Small intestine (tissue), 7 donors: ENCODE measurements around the gene SMOC1. TPM values are rescaled to one million over a fixed set of nuclear protein-coding genes. Genes with fewer than 3 reads are reported as not detected.
A peak's percentile ranks its signal among the peaks of the same experiment; 100 is the strongest.

ENCODE experiments used
- DNase-seq, 2 donors: peaks; one replicate each; pipeline versions ENCODE4 v3.0.0 to v3.0.0-alpha.2; 2013
- FAIRE-seq: peaks from 2 replicates; lab custom pipeline; 2012; peaks lifted over from hg19 to GRCh38; lab: Jason Lieb, UNC
- H3K27ac ChIP-seq, 3 donors: one replicate each; pipeline ENCODE4 v1.5.1; 2013; ENCODE audit warnings: low read length in 2 of 3, mild to moderate bottlenecking in 2 of 3, control low read depth in 1 of 3, inconsistent platforms in 1 of 3, low read depth in 1 of 3, moderate library complexity in 1 of 3
- H3K27me3 ChIP-seq, 3 donors: one replicate each; pipeline ENCODE4 v1.6.1; 2013; ENCODE audit warnings: low read length in 3 of 3, inconsistent platforms in 1 of 3; ENCODE audit not compliant: control insufficient read depth in 3 of 3, insufficient read depth in 3 of 3
- H3K36me3 ChIP-seq, 3 donors: one replicate each; pipeline ENCODE4 v1.6.1; 2013; ENCODE audit warnings: low read length in 3 of 3, inconsistent platforms in 1 of 3, low read depth in 1 of 3, mild to moderate bottlenecking in 1 of 3, moderate library complexity in 1 of 3; ENCODE audit not compliant: control insufficient read depth in 3 of 3, insufficient read depth in 2 of 3
- H3K4me1 ChIP-seq, 3 donors: one replicate each; pipeline ENCODE4 v1.6.1; 2013; ENCODE audit warnings: low read length in 2 of 3, inconsistent platforms in 1 of 3, low read depth in 1 of 3, mild to moderate bottlenecking in 1 of 3, moderate library complexity in 1 of 3; ENCODE audit not compliant: control insufficient read depth in 3 of 3, insufficient read depth in 2 of 3
- H3K4me3 ChIP-seq, 3 donors: one replicate each; pipeline ENCODE4 v1.5.1; 2013; ENCODE audit warnings: low read length in 3 of 3, control low read depth in 1 of 3, inconsistent platforms in 1 of 3, low read depth in 1 of 3, mild to moderate bottlenecking in 1 of 3, moderate library complexity in 1 of 3
- H3K9me3 ChIP-seq, 2 donors: one replicate each; pipeline ENCODE4 v1.6.1; 2013; ENCODE audit warnings: low read depth in 1 of 2, low read length in 1 of 2; ENCODE audit not compliant: control insufficient read depth in 2 of 2, insufficient read depth in 1 of 2
- WGBS, 3 donors: extraction: QIAGEN DNeasy Blood & Tissue Kit; methylation state at CpG; one replicate each; pipeline ENCODE4 v1.1.7; 2013; 5-methylcytosine and 5-hydroxymethylcytosine counted together
- polyA plus RNA-seq, 4 donors: library from polyadenylated mRNA; stranded (reverse) in 3 of 4; unstranded in 1 of 4; fragments of 200-250 nt in 3 of 4; fragments of 120-200 nt in 1 of 4; gene quantifications; one replicate each; pipeline versions ENCODE4 v1.2.1 to v1.2.3, GENCODE V29; 2013
- donor health status: healthy with polysubstance abuse.
- donor health status: control.
- donor health status: control.
- donor health status: Bipolar disorder and iron deficiency.
- donor health status: healthy.

Gene SMOC1
- polyA plus RNA-seq, 4 donors: 0.94 to 3.5 (median 1.9) TPM; not detected in 1

- no peaks in the 10 kb centered on the region for H3K36me3 ChIP-seq
- H3K27me3 ChIP-seq: peaks cover 0 to 5% (median 0%) of the 10 kb centered on the region in 3 donors
- FAIRE-seq (no peak), DNase-seq (no peak)
- H3K9me3 ChIP-seq: no peaks in the 10 kb centered on the region
- 54 to 78% (median 66%) methylated on average over 3 of the region's 3 CpGs for WGBS, 3 donors
- H3K27ac ChIP-seq: no peak overlapping the region
- H3K4me3 ChIP-seq: no peak overlapping the region
- H3K4me1 ChIP-seq: peaks cover 0 to 11% (median 0%) of the 10 kb centered on the region in 3 donors
Measured at GRCh38 chr14:69989622-69990021, 110.4 kb downstream of the SMOC1 start.

GRCh38 chr14:69990323-69990722, 111.1 kb downstream of the SMOC1 start:
- Histone ChIP-seq H3K4me3 (no peak overlapping the region), H3K36me3 (no peaks in the 10 kb centered on the region), H3K4me1 (peaks cover 0 to 11% (median 0%) of the 10 kb centered on the region in 3 donors), H3K9me3 (no peaks in the 10 kb centered on the region), H3K27ac (no peak overlapping the region), H3K27me3 (peaks cover 0 to 5% (median 0%) of the 10 kb centered on the region in 3 donors)
- DNase-seq (no peak), FAIRE-seq (no peak)

GRCh38 chr14:69991422-69991821, 112.2 kb downstream of the SMOC1 start:
- Histone ChIP-seq H3K4me1 (peaks cover 0 to 11% (median 0%) of the 10 kb centered on the region in 3 donors), H3K9me3 (no peaks in the 10 kb centered on the region), H3K27ac (no peak overlapping the region), H3K4me3 (no peak overlapping the region), H3K27me3 (peaks cover 0 to 5% (median 0%) of the 10 kb centered on the region in 3 donors), H3K36me3 (no peaks in the 10 kb centered on the region)
- peak; percentile 33 to 42 for DNase-seq
- FAIRE-seq: no peak

GRCh38 chr14:69992564-69992963, 113.3 kb downstream of the SMOC1 start:
- FAIRE-seq (no peak), DNase-seq (no peak)
- no peaks in the 10 kb centered on the region for H3K36me3 ChIP-seq
- H3K4me1 ChIP-seq: peaks cover 0 to 11% (median 0%) of the 10 kb centered on the region in 3 donors
- no peaks in the 10 kb centered on the region for H3K9me3 ChIP-seq
- no peak overlapping the region for H3K27ac ChIP-seq
- H3K27me3 ChIP-seq: peaks cover 0 to 5% (median 0%) of the 10 kb centered on the region in 3 donors
- no peak overlapping the region for H3K4me3 ChIP-seq
- WGBS, 3 donors: 65 to 88% (median 79%) methylated on average over 3 of the region's 3 CpGs

- DNase-seq (no peak), FAIRE-seq (no peak)
- H3K4me3 ChIP-seq: no peak overlapping the region
- no peak overlapping the region for H3K27ac ChIP-seq
- H3K4me1 ChIP-seq: peaks cover 0 to 11% (median 0%) of the 10 kb centered on the region in 3 donors
- no peaks in the 10 kb centered on the region for H3K9me3 ChIP-seq
- WGBS, 3 donors: 78 to 87% (median 81%) methylated on average over 2 of the region's 2 CpGs
- H3K36me3 ChIP-seq: no peaks in the 10 kb centered on the region
- H3K27me3 ChIP-seq: peaks cover 0 to 5% (median 0%) of the 10 kb centered on the region in 3 donors
Measured at GRCh38 chr14:69993326-69993725, 114.1 kb downstream of the SMOC1 start.

- Histone ChIP-seq H3K4me1 (peaks cover 0 to 11% (median 0%) of the 10 kb centered on the region in 3 donors), H3K36me3 (no peaks in the 10 kb centered on the region), H3K27me3 (peaks cover 0 to 5% (median 0%) of the 10 kb centered on the region in 3 donors), H3K27ac (no peak overlapping the region), H3K9me3 (no peaks in the 10 kb centered on the region), H3K4me3 (no peak overlapping the region)
- WGBS, 3 donors: 52 to 83% (median 63%) methylated on average over 4 of the region's 4 CpGs
- no peak for DNase-seq
- no peak for FAIRE-seq
Measured at GRCh38 chr14:69994002-69994401, 114.8 kb downstream of the SMOC1 start.

GRCh38 chr14:69996216-69996615, 117.0 kb downstream of the SMOC1 start:
- Histone ChIP-seq H3K27me3 (peaks cover 0 to 5% (median 0%) of the 10 kb centered on the region in 3 donors), H3K9me3 (no peaks in the 10 kb centered on the region), H3K36me3 (no peaks in the 10 kb centered on the region), H3K4me1 (peaks cover 0 to 8% (median 0%) of the 10 kb centered on the region in 3 donors), H3K27ac (no peak overlapping the region), H3K4me3 (no peak overlapping the region)
- FAIRE-seq (no peak), DNase-seq (peak in 1 of 2 donors; percentile 61)
- 59 to 80% (median 62%) methylated on average over 1 of the region's 1 CpG for WGBS, 3 donors

GRCh38 chr14:69997849-69998248, 118.6 kb downstream of the SMOC1 start:
- H3K36me3 ChIP-seq: no peaks in the 10 kb centered on the region
- WGBS, 3 donors: 75 to 87% (median 78%) methylated on average over 5 of the region's 5 CpGs
- no peak for FAIRE-seq

GRCh38 chr14:69999261-69999674, 120.1 kb downstream of the SMOC1 start:
- FAIRE-seq (no peak), DNase-seq (peak; percentile 5 to 35)
- WGBS, 3 donors: 67 to 77% (median 77%) methylated on average over 10 of the region's 10 CpGs
- Histone ChIP-seq H3K9me3 (no peaks in the 10 kb centered on the region), H3K27me3 (peaks cover 0 to 2% (median 2%) of the 10 kb centered on the region in 3 donors), H3K36me3 (no peaks in the 10 kb centered on the region), H3K4me1 (no peaks in the 10 kb centered on the region), H3K4me3 (no peak overlapping the region), H3K27ac (no peak overlapping the region)

More at GRCh38 chr14:69997849-69998248, 118.6 kb downstream of the SMOC1 start:
- DNase-seq: no peak
- Histone ChIP-seq H3K4me3 (no peak overlapping the region), H3K4me1 (no peaks in the 10 kb centered on the region), H3K27ac (no peak overlapping the region), H3K27me3 (peaks cover 0 to 5% (median 2%) of the 10 kb centered on the region in 3 donors), H3K9me3 (no peaks in the 10 kb centered on the region)
